Thoracic aorta (tissue), 2 donors: Measurements from ENCODE around the gene SYNE2. TPM values are rescaled to one million over a fixed set of nuclear protein-coding genes. Genes with fewer than 3 reads are reported as not detected.

Source experiments
- ATAC-seq: fragments of 150-250 bp; one replicate; pipeline ENCODE4 v1.8.0; 2017; ENCODE audit warnings: low read depth; ENCODE audit not compliant: insufficient number of reproducible peaks, low FRiP score
- DNase-seq: peaks from one replicate; pipeline ENCODE4 v3.0.0-alpha.2; 2020; ENCODE audit warnings: low spot score
- H3K27ac ChIP-seq, 2 donors: fragments of 200-600 bp; sonication (generic); 1 replicate in 1 of 2; 2 replicates in 1 of 2; pipeline ENCODE4 v1.5.1; 2016; ENCODE audit warnings: mild to moderate bottlenecking in 2 of 2, moderate library complexity in 2 of 2
- H3K27me3 ChIP-seq: fragments of 200-600 bp; sonication (generic); replicated peaks from 2 replicates; pipeline ENCODE4 v1.6.0; 2016; ENCODE audit warnings: mild to moderate bottlenecking; ENCODE audit not compliant: insufficient read depth
- H3K36me3 ChIP-seq: fragments of 200-600 bp; sonication (generic); one replicate; pipeline ENCODE4 v1.5.1; 2016
- H3K4me1 ChIP-seq, 2 donors: fragments of 200-600 bp; sonication (generic); 1 replicate in 1 of 2; 2 replicates in 1 of 2; pipeline versions ENCODE4 v1.5.1 to v1.6.0; 2016; ENCODE audit warnings: low read depth in 2 of 2, mild to moderate bottlenecking in 1 of 2; ENCODE audit not compliant: control insufficient read depth in 1 of 2
- H3K4me3 ChIP-seq: fragments of 200-600 bp; sonication (generic); 2 replicates; pipeline ENCODE4 v1.5.1; 2016; ENCODE audit warnings: mild to moderate bottlenecking
- H3K9me3 ChIP-seq: fragments of 200-600 bp; sonication (generic); 2 replicates; pipeline ENCODE4 v1.5.1; 2016
- CTCF ChIP-seq: fragments of 200-600 bp; sonication (generic); IDR thresholded peaks from one replicate; pipeline ENCODE4 v1.5.1; 2019; ENCODE audit warnings: antibody characterized with exemption
- total RNA-seq, 2 donors: library from RNA; depleted of rRNA; stranded (reverse); fragments of >200 nt; gene quantifications; one replicate each; pipeline versions ENCODE4 v1.1.0 to v1.2.3, GENCODE V29; 2016

The SYNE2 gene
- total RNA-seq, 2 donors from 2014 or later = 125 to 256 TPM

DNA sequence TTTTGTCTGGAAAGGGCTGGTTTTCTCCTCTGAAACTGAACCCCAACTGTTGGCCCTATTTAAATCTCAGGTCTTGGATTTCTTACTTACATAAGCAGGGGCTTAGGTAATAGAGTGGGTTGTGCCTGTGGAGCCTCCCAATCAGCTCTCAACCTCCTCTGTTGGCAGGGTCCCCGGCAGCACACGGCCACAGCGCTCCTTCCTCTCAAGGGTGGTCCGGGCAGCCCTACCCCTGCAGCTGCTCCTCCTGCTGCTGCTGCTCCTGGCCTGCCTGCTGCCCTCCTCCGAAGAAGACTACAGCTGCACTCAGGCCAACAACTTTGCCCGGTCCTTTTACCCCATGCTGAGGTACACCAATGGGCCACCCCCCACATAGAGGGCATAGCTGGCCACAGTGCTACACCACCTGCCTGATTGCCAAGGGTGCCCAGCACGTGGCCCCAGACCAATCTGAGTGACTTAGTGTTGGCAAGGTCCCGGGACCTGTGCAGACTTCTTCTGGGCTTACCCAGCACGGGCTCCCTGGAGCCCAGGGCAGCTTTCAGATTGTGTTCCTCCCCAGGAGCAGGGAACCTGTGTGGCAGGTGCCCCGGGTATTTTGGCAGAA lies 372.4 kb downstream of the SYNE2 start:
- no peak for TF ChIP-seq CTCF
- no peak overlapping the region for H3K27ac ChIP-seq
- DNase-seq (no peak), ATAC-seq (no peak)
- no peaks in the 10 kb centered on the region for H3K9me3 ChIP-seq
- no peaks in the 10 kb centered on the region for H3K27me3 ChIP-seq
- no peaks in the 10 kb centered on the region for H3K4me1 ChIP-seq
- no peak overlapping the region for H3K4me3 ChIP-seq
- H3K36me3 ChIP-seq = peaks cover 59% of the 10 kb centered on the region

- Histone ChIP-seq H3K27ac (no peak overlapping the region), H3K4me3 (no peak overlapping the region), H3K27me3 (no peaks in the 10 kb centered on the region), H3K36me3 (peaks cover 42% of the 10 kb centered on the region), H3K4me1 (no peaks in the 10 kb centered on the region), H3K9me3 (no peaks in the 10 kb centered on the region)
- ATAC-seq (no peak), DNase-seq (no peak)
- TF ChIP-seq CTCF = no peak
Observed at GRCh38 chr14:64227856-64228255, 375.1 kb downstream of the SYNE2 start.

GRCh38 chr14:64229489-64229888 lies 376.7 kb downstream of the SYNE2 start:
- H3K9me3 ChIP-seq = no peaks in the 10 kb centered on the region
- no peak overlapping the region for H3K27ac ChIP-seq
- no peaks in the 10 kb centered on the region for H3K4me1 ChIP-seq
- no peak for TF ChIP-seq CTCF
- no peak overlapping the region for H3K4me3 ChIP-seq
- H3K27me3 ChIP-seq = no peaks in the 10 kb centered on the region
- ATAC-seq (no peak), DNase-seq (no peak)
- H3K36me3 ChIP-seq = peaks cover 30% of the 10 kb centered on the region

GRCh38 chr14:64232095-64232838 lies 379.5 kb downstream of the SYNE2 start:
- Histone ChIP-seq H3K27me3 (no peaks in the 10 kb centered on the region), H3K36me3 (peaks cover 10% of the 10 kb centered on the region), H3K4me3 (no peak overlapping the region), H3K27ac (peak overlapping the region in 1 of 2 donors; percentile 3), H3K4me1 (peaks cover 0 to 20% of the 10 kb centered on the region in 2 donors), H3K9me3 (no peaks in the 10 kb centered on the region)
- no peak for DNase-seq
- TF ChIP-seq CTCF = no peak
- ATAC-seq = no peak

GRCh38 chr14:64232944-64233343 lies 380.1 kb downstream of the SYNE2 start:
- H3K9me3 ChIP-seq = no peaks in the 10 kb centered on the region
- H3K4me3 ChIP-seq = no peak overlapping the region
- H3K27me3 ChIP-seq = no peaks in the 10 kb centered on the region
- DNase-seq = no peak
- H3K36me3 ChIP-seq = peaks cover 10% of the 10 kb centered on the region
- no peak for TF ChIP-seq CTCF
- no peak for ATAC-seq
- peaks cover 0 to 20% of the 10 kb centered on the region in 2 donors for H3K4me1 ChIP-seq
- H3K27ac ChIP-seq = peak overlapping the region in 1 of 2 donors; percentile 3
